SH-SY5Y (cell line): Measurements from ENCODE around the gene IGF1.

ENCODE experiments used
- GATA2 ChIP-seq: IDR thresholded peaks from 2 replicates; pipeline ENCODE4 v1.6.1; 2011; ENCODE audit warnings: mild to moderate bottlenecking, low read depth, low read length
- GATA3 ChIP-seq: IDR thresholded peaks from 2 replicates; pipeline ENCODE4 v1.6.1; 2011; ENCODE audit warnings: low read depth, mild to moderate bottlenecking, low read length, moderate library complexity

Gene IGF1

GRCh38 chr12:102437511-102437910, 42.9 kb downstream of the IGF1 start:
- TF ChIP-seq GATA3 (no peak), GATA2 (no peak)

- TF ChIP-seq GATA3 = no peak
- no peak for TF ChIP-seq GATA2
Measured at GRCh38 chr12:102436867-102437266, 43.5 kb downstream of the IGF1 start.

- TF ChIP-seq GATA3 = no peak
- no peak for TF ChIP-seq GATA2
Measured at GRCh38 chr12:102435827-102436436, 44.4 kb downstream of the IGF1 start.

GRCh38 chr12:102433304-102433703, 47.1 kb downstream of the IGF1 start:
- TF ChIP-seq GATA3 = no peak
- no peak for TF ChIP-seq GATA2

GRCh38 chr12:102430661-102431060, 49.7 kb downstream of the IGF1 start:
- TF ChIP-seq GATA3 = no peak
- no peak for TF ChIP-seq GATA2

GRCh38 chr12:102429211-102430154, 50.9 kb downstream of the IGF1 start:
- no peak for TF ChIP-seq GATA2
- TF ChIP-seq GATA3 = no peak

- TF ChIP-seq GATA2 = no peak
- no peak for TF ChIP-seq GATA3
Measured at GRCh38 chr12:102427543-102427941, 52.8 kb downstream of the IGF1 start.

GRCh38 chr12:102426599-102427542, 53.5 kb downstream of the IGF1 start:
- TF ChIP-seq GATA3 = no peak
- TF ChIP-seq GATA2 = no peak

GRCh38 chr12:102425109-102426039, 55.0 kb downstream of the IGF1 start:
- no peak for TF ChIP-seq GATA3
- TF ChIP-seq GATA2 = no peak

- TF ChIP-seq GATA3 (no peak), GATA2 (no peak)
Measured at GRCh38 chr12:102423462-102423861, 56.9 kb downstream of the IGF1 start.

GRCh38 chr12:102421802-102422583, 58.4 kb downstream of the IGF1 start:
- TF ChIP-seq GATA2 (no peak), GATA3 (no peak)

GRCh38 chr12:102419094-102419764, 61.1 kb downstream of the IGF1 start:
- no peak for TF ChIP-seq GATA3
- TF ChIP-seq GATA2 = no peak
